Skeletal muscle satellite cell (primary cell): ENCODE data around the gene LGI4.

ENCODE experiments used
- H3K27me3 ChIP-seq: 2 replicates; pipeline ENCODE4 v1.7.0; 2013; ENCODE audit warnings: low read length; ENCODE audit not compliant: control insufficient read depth, insufficient read depth
- H3K36me3 ChIP-seq: 2 replicates; pipeline ENCODE4 v1.7.0; 2013; ENCODE audit warnings: mild to moderate bottlenecking, control low read depth, low read length; ENCODE audit not compliant: insufficient read depth
- H3K4me1 ChIP-seq: 2 replicates; pipeline ENCODE4 v1.7.0; 2013; ENCODE audit warnings: low read length; ENCODE audit not compliant: control insufficient read depth, insufficient read depth
- H3K4me2 ChIP-seq: 2 replicates; pipeline ENCODE4 v1.7.0; 2013; ENCODE audit warnings: mild to moderate bottlenecking, low read length
- H3K4me3 ChIP-seq: 2 replicates; pipeline ENCODE4 v1.7.0; 2013; ENCODE audit warnings: low read length
- H3K9ac ChIP-seq: 2 replicates; pipeline ENCODE4 v1.7.0; 2013; ENCODE audit warnings: mild to moderate bottlenecking, low read depth, low read length, moderate library complexity
- H3K9me3 ChIP-seq: replicated peaks from 2 replicates; pipeline ENCODE4 v1.7.0; 2013; ENCODE audit warnings: mild to moderate bottlenecking, control low read depth, low read length

Gene LGI4

DNA sequence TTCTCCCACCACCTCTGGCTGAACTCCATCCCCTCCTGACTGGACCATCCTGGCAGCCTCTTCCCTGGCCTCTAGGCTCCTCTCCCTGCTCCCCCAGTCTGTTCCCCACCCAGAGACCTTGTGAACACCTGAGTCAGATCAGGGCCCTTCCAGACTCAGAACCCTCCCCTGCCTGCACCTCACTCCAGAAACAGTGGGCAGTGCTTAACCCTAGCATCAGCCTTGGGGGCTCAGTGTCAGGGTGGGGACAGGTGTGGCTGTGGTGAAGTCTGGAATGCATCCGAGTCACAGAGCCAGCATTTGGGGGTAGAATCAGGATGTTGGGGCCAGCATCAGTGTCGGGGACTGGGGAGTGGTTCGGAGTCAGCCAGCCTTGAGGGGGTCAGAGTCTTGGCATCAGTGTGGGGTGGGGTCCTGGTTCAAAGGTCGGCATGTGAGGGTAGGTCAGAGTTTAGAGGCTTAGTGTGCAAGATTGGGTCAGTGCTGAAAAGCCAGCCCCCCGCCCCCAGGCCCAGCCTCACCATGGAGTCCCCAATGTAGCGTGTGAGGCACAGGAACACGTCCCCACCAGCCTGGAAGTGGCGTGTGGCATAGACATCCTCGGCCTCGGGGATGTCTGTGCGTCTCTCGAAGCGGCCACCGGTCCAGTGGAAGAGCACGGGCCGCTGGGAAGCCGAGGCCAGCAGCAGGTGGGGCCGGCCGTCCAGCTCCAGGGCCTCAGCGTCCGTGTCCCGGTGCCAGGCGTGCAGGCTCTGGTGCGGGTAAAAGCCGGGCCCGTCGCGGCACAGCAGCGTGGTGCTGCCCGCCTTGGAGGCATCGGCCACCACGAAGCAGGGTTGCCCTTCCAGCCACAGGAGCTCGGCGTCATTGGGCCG lies 8.9 kb downstream of the LGI4 start:
- H3K4me1 ChIP-seq = peaks cover 19% of the 10 kb centered on the region
- no peak overlapping the region for H3K4me3 ChIP-seq
- no peak overlapping the region for H3K9ac ChIP-seq
- H3K9me3 ChIP-seq = no peaks in the 10 kb centered on the region
- H3K27me3 ChIP-seq = peaks cover 47% of the 10 kb centered on the region
- H3K4me2 ChIP-seq = no peak overlapping the region
- H3K36me3 ChIP-seq = no peaks in the 10 kb centered on the region

DNA sequence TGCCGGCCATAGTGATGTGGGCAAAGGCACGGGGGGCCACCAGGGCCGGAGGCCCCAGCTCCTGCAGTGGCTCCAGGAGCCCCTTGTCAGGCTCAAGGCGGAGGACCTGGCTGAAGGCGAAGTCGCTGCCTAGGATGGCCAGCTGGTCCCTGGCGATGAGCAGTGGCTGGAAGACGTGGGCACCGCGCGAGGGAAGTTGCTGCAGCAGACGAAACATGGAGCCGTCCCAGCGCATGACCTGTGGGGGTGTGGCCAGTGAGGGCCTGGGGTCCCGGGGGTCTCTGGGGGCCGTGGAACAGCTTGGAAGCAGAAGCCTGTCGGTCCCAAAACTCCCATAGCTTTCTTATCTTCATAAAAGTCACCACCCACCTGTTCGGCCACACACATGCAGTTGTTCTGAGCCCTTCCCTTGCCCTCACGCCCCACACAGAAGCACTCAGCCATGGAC lies 9.6 kb downstream of the LGI4 start:
- Histone ChIP-seq H3K4me2 (no peak overlapping the region), H3K9ac (no peak overlapping the region), H3K36me3 (no peaks in the 10 kb centered on the region), H3K4me3 (no peak overlapping the region), H3K9me3 (no peaks in the 10 kb centered on the region), H3K4me1 (peaks cover 26% of the 10 kb centered on the region), H3K27me3 (peaks cover 41% of the 10 kb centered on the region)

GRCh38 chr19:35124098-35125060 lies 10.5 kb downstream of the LGI4 start:
- Histone ChIP-seq H3K4me3 (peak overlapping the region; percentile 76), H3K27me3 (peaks cover 39% of the 10 kb centered on the region), H3K9ac (peak overlapping the region; percentile 73), H3K4me2 (peak overlapping the region; percentile 90), H3K9me3 (no peaks in the 10 kb centered on the region), H3K36me3 (no peaks in the 10 kb centered on the region), H3K4me1 (peaks cover 27% of the 10 kb centered on the region)

- Histone ChIP-seq H3K4me2 (peak overlapping the region; percentile 90), H3K27me3 (peaks cover 34% of the 10 kb centered on the region), H3K4me1 (peaks cover 27% of the 10 kb centered on the region), H3K36me3 (no peaks in the 10 kb centered on the region), H3K4me3 (peak overlapping the region; percentile 76), H3K9me3 (no peaks in the 10 kb centered on the region), H3K9ac (peak overlapping the region; percentile 73)
These were observed 11.3 kb downstream of the LGI4 start for GRCh38 chr19:35123573-35123972.

DNA sequence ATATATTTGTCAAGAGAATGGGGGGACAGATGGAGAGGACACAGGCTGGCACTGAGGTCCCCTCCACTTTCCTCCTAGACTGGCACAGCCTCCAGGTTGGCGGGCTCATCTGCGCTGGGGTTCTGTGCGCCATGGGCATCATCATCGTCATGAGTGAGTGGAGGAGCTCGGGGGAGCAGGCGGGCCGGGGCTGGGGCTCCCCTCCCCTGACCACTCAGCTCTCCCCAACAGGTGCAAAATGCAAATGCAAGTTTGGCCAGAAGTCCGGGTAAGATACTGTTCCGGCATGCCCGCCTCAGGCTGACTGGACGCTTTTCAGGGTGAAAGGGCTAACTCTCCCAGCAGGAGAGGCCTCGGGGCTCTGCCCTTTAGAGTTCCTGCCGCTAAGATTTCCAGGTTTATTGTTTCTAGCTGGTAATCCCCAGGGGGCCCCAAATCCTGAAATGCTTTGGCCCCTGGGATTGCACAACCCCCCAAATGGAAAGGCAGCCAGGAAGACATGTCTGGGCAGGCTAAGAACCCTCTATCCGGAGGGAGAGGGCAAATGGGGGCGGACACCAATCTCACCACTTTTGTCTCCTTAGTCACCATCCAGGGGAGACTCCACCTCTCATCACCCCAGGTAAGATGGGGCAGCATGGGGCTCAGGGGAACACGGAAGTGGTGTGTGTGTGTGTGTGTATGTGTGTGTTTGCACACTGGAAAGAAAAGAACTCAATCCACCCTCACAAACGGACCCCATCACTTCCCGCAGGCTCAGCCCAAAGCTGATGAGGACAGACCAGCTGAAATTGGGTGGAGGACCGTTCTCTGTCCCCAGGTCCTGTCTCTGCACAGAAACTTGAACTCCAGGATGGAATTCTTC lies 11.9 kb downstream of the LGI4 start:
- H3K4me3 ChIP-seq = no peak overlapping the region
- peaks cover 28% of the 10 kb centered on the region for H3K27me3 ChIP-seq
- no peaks in the 10 kb centered on the region for H3K9me3 ChIP-seq
- H3K4me2 ChIP-seq = peak overlapping the region; percentile 90
- no peaks in the 10 kb centered on the region for H3K36me3 ChIP-seq
- no peak overlapping the region for H3K9ac ChIP-seq
- H3K4me1 ChIP-seq = peaks cover 27% of the 10 kb centered on the region

DNA sequence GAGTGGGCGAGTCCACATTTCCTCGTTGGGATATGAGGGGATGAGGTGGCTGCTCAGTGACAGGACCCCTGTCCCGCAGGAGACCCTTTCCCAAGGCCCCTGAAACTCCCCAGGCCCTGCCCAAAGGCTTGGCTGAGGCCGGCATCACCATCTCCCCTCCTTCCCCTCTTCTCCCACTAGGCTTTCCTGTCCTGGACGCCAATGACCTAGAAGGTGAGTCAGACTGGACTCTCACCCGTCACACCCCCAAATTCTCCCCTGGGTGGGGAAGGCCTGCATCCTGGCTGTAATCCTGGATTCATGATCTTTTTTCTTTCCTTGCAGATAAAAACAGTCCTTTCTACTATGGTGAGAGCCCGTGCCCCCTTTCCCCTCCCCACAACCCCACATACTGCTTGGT lies 14.0 kb downstream of the LGI4 start:
- peaks cover 23% of the 10 kb centered on the region for H3K27me3 ChIP-seq
- no peak overlapping the region for H3K4me2 ChIP-seq
- no peaks in the 10 kb centered on the region for H3K9me3 ChIP-seq
- peaks cover 27% of the 10 kb centered on the region for H3K4me1 ChIP-seq
- no peak overlapping the region for H3K4me3 ChIP-seq
- H3K9ac ChIP-seq = no peak overlapping the region
- H3K36me3 ChIP-seq = no peaks in the 10 kb centered on the region

DNA sequence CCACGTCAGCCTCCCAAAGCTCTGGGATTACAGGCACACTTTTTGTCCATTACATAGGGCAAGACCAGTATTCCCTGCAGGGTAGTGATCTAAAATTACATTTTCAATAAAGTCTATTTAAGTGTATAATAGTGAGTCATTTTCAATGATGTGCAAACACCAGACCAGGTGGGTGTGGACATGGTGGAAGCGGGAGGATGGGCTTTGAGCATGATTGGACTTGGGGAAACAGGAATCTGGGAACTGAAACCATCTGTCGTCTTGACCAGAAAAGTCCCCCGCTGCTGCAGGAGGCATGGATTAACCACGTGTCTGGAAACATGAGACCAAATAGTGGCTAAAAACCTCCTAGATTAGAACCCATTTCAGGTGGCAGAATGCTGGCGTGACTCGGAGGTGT lies 14.4 kb downstream of the LGI4 start:
- Histone ChIP-seq H3K9ac (no peak overlapping the region), H3K4me3 (no peak overlapping the region), H3K4me1 (peaks cover 27% of the 10 kb centered on the region), H3K4me2 (no peak overlapping the region), H3K27me3 (peaks cover 23% of the 10 kb centered on the region), H3K36me3 (no peaks in the 10 kb centered on the region), H3K9me3 (no peaks in the 10 kb centered on the region)

- Histone ChIP-seq H3K9ac (no peak overlapping the region), H3K27me3 (peaks cover 19% of the 10 kb centered on the region), H3K4me3 (no peak overlapping the region), H3K4me2 (no peak overlapping the region), H3K36me3 (no peaks in the 10 kb centered on the region), H3K9me3 (no peaks in the 10 kb centered on the region), H3K4me1 (peaks cover 23% of the 10 kb centered on the region)
These were observed 15.2 kb downstream of the LGI4 start for GRCh38 chr19:35119578-35120155.

GRCh38 chr19:35119091-35119490 lies 15.8 kb downstream of the LGI4 start:
- Histone ChIP-seq H3K27me3 (peaks cover 19% of the 10 kb centered on the region), H3K4me3 (no peak overlapping the region), H3K9ac (no peak overlapping the region), H3K9me3 (no peaks in the 10 kb centered on the region), H3K4me1 (peaks cover 19% of the 10 kb centered on the region), H3K4me2 (no peak overlapping the region), H3K36me3 (no peaks in the 10 kb centered on the region)

DNA sequence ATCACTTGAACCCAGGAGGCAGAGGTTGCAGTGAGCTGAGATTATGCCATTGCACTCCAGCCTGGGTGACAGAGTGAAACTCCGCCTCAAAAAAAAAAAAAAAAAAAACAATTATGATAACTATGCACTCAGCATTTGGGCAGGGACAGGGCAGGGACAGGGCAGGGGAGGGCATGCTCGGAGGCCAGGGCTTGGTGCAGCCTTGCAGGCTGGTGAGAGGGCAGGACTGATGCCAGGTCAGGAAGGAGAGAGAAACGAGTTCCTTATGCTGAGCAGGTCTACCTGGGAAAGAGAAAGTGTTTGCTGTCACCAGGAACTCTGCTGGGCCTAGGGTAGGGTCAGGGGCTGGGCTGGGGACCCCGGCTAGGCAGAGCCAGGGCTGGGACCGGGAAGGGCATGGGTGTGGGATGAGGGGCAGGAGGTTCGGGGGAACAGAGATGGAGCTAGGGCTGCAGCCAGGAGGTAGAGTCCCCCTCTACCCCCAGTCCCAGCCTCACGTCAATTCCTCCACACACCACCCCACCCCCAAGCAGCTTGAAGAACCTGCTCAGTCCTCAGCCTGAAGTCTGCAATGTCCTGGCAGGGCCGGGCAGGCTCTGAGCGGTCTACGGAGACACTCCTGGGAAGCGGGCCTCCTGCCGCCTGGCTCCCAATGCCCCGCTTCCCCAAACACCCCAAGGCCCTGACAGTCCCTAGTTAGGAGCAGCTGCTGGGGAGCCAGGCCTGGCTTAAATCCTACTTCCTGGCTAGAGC lies 16.4 kb downstream of the LGI4 start:
- Histone ChIP-seq H3K36me3 (no peaks in the 10 kb centered on the region), H3K9ac (no peak overlapping the region), H3K4me2 (no peak overlapping the region), H3K27me3 (peaks cover 21% of the 10 kb centered on the region), H3K9me3 (no peaks in the 10 kb centered on the region), H3K4me3 (no peak overlapping the region), H3K4me1 (peaks cover 12% of the 10 kb centered on the region)
